ENCODE results near the gene TIGD3. TPM values are rescaled to one million over a fixed set of nuclear protein-coding genes. Genes with fewer than 3 reads are reported as not detected.
A peak's percentile ranks its signal among the peaks of the same experiment; 100 is the strongest.

TIGD3 gene
- total and polyA plus RNA-seq, 2 of the 13 experiments (the other 11 are each of a cell fraction or from before 2014, with no cell fraction given): 0.49 to 4.9 TPM

- TF ChIP-seq PAXIP1 (CRISPR knock-in tag; conservative IDR thresholded peaks at IDR 0.05): no peak
- no peak for TF ChIP-seq GATAD1 (CRISPR knock-in tag; IDR thresholded peaks at IDR 0.05)
- no peak for TF ChIP-seq ZNF468 (CRISPR knock-in tag; IDR thresholded peaks at IDR 0.05)
- TF ChIP-seq NFYC (CRISPR knock-in tag; IDR thresholded peaks at IDR 0.05): peak; percentile 86
- TF ChIP-seq RFX1 (IDR thresholded peaks at IDR 0.05): no peak
- TF ChIP-seq ARNTL (CRISPR knock-in tag; IDR thresholded peaks at IDR 0.05): no peak
- TF ChIP-seq, protein P1, sequence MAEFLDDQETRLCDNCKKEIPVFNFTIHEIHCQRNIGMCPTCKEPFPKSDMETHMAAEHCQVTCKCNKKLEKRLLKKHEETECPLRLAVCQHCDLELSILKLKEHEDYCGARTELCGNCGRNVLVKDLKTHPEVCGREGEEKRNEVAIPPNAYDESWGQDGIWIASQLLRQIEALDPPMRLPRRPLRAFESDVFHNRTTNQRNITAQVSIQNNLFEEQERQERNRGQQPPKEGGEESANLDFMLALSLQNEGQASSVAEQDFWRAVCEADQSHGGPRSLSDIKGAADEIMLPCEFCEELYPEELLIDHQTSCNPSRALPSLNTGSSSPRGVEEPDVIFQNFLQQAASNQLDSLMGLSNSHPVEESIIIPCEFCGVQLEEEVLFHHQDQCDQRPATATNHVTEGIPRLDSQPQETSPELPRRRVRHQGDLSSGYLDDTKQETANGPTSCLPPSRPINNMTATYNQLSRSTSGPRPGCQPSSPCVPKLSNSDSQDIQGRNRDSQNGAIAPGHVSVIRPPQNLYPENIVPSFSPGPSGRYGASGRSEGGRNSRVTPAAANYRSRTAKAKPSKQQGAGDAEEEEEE (CRISPR knock-in tag; IDR thresholded peaks at IDR 0.05; ENCODE audit: borderline replicate concordance): no peak
- TF ChIP-seq, protein P2, sequence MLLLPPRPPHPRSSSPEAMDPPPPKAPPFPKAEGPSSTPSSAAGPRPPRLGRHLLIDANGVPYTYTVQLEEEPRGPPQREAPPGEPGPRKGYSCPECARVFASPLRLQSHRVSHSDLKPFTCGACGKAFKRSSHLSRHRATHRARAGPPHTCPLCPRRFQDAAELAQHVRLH (CRISPR knock-in tag; IDR thresholded peaks at IDR 0.05; ENCODE audit: borderline replicate concordance, low read depth): no peak
- TF ChIP-seq RARG (CRISPR knock-in tag; IDR thresholded peaks at IDR 0.05; ENCODE audit: low read depth): no peak
- peak; percentile 77 for TF ChIP-seq ELF1 (CRISPR knock-in tag; IDR thresholded peaks at IDR 0.05)
- TF ChIP-seq KLF15 (CRISPR knock-in tag; IDR thresholded peaks at IDR 0.05; ENCODE audit: borderline replicate concordance): no peak
- no peak for TF ChIP-seq ZSCAN30 (CRISPR knock-in tag; IDR thresholded peaks at IDR 0.05)
- no peak for TF ChIP-seq NAIF1 (CRISPR knock-in tag; IDR thresholded peaks at IDR 0.05; ENCODE audit: borderline replicate concordance)
- TF ChIP-seq MYPOP (CRISPR knock-in tag; IDR thresholded peaks at IDR 0.05): peak; percentile 47; the same call in 1 of the 2 replicates
- TF ChIP-seq ISL2 (CRISPR knock-in tag; IDR thresholded peaks at IDR 0.05): no peak
- peak; percentile 44 for TF ChIP-seq UBTF (CRISPR knock-in tag; IDR thresholded peaks at IDR 0.05)
- no peak for TF ChIP-seq MED8 (CRISPR knock-in tag; IDR thresholded peaks at IDR 0.05; ENCODE audit: insufficient replicate concordance)
- peak; percentile 38 for TF ChIP-seq ZNF724P (CRISPR knock-in tag; IDR thresholded peaks at IDR 0.05; ENCODE audit: borderline replicate concordance)
- TF ChIP-seq, protein P3, sequence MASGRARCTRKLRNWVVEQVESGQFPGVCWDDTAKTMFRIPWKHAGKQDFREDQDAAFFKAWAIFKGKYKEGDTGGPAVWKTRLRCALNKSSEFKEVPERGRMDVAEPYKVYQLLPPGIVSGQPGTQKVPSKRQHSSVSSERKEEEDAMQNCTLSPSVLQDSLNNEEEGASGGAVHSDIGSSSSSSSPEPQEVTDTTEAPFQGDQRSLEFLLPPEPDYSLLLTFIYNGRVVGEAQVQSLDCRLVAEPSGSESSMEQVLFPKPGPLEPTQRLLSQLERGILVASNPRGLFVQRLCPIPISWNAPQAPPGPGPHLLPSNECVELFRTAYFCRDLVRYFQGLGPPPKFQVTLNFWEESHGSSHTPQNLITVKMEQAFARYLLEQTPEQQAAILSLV (CRISPR knock-in tag; IDR thresholded peaks at IDR 0.05; ENCODE audit: borderline replicate concordance): no peak; the same call in 1 of the 2 replicates
Measured at GRCh38 chr11:65354265-65355012, at the start of gene TIGD3 (continued).
